Measurements from ENCODE around the gene GNG12. TPM values are rescaled to one million over a fixed set of nuclear protein-coding genes. Genes with fewer than 3 reads are reported as not detected.

GNG12 gene
- total and polyA plus RNA-seq, 2 experiments from 2014 or later, result 25.4 to 33.9 TPM

- H3K27ac ChIP-seq, result no peak overlapping the region
- H3K27me3 ChIP-seq, result no peaks in the 10 kb centered on the region
- no peak for DNase-seq (ENCODE audit: low read depth in 1 of 2, low spot score in 1 of 2)
- peaks cover 20% of the 10 kb centered on the region for H3K4me1 ChIP-seq (ENCODE audit: low read depth)
- no peak for TF ChIP-seq CTCF (IDR thresholded peaks at IDR 0.05; ENCODE audit: low read depth, low read length)
- H3K4me3 ChIP-seq, result no peak overlapping the region
- H3K9me3 ChIP-seq (ENCODE audit: low read depth), result no peaks in the 10 kb centered on the region
- no peaks in the 10 kb centered on the region for H3K36me3 ChIP-seq
Measured at GRCh38 chr1:67755160-67755559, 78.1 kb downstream of the GNG12 start.

GRCh38 chr1:67754526-67754920, 78.7 kb downstream of the GNG12 start:
- peaks cover 20% of the 10 kb centered on the region for H3K4me1 ChIP-seq (ENCODE audit: low read depth)
- no peak for TF ChIP-seq CTCF (IDR thresholded peaks at IDR 0.05; ENCODE audit: low read depth, low read length)
- H3K27me3 ChIP-seq, result no peaks in the 10 kb centered on the region
- H3K4me3 ChIP-seq, result no peak overlapping the region
- no peak overlapping the region for H3K27ac ChIP-seq
- H3K9me3 ChIP-seq (ENCODE audit: low read depth), result no peaks in the 10 kb centered on the region
- no peak for DNase-seq (ENCODE audit: low read depth in 1 of 2, low spot score in 1 of 2)
- no peaks in the 10 kb centered on the region for H3K36me3 ChIP-seq

GRCh38 chr1:67753776-67754525, 79.3 kb downstream of the GNG12 start:
- H3K27ac ChIP-seq, result no peak overlapping the region
- TF ChIP-seq CTCF (IDR thresholded peaks at IDR 0.05; ENCODE audit: low read depth, low read length), result no peak

GRCh38 chr1:67752306-67752705, 81.0 kb downstream of the GNG12 start:
- Histone ChIP-seq H3K36me3 (no peaks in the 10 kb centered on the region), H3K4me1 (ENCODE audit: low read depth) (peaks cover 39% of the 10 kb centered on the region), H3K27me3 (no peaks in the 10 kb centered on the region), H3K27ac (no peak overlapping the region), H3K9me3 (ENCODE audit: low read depth) (no peaks in the 10 kb centered on the region), H3K4me3 (no peak overlapping the region)
- DNase-seq (ENCODE audit: low read depth in 1 of 2, low spot score in 1 of 2), result peak in 1 of 2 donors; percentile 26
- no peak for TF ChIP-seq CTCF (IDR thresholded peaks at IDR 0.05; ENCODE audit: low read depth, low read length)

More at GRCh38 chr1:67753776-67754525, 79.3 kb downstream of the GNG12 start:
- Histone ChIP-seq H3K4me3 (no peak overlapping the region), H3K9me3 (ENCODE audit: low read depth) (no peaks in the 10 kb centered on the region), H3K4me1 (ENCODE audit: low read depth) (peaks cover 23% of the 10 kb centered on the region), H3K27me3 (no peaks in the 10 kb centered on the region), H3K36me3 (no peaks in the 10 kb centered on the region)
- no peak for DNase-seq (ENCODE audit: low read depth in 1 of 2, low spot score in 1 of 2)

- TF ChIP-seq CTCF (IDR thresholded peaks at IDR 0.05; ENCODE audit: low read depth, low read length), result no peak
- Histone ChIP-seq H3K4me3 (no peak overlapping the region), H3K27me3 (no peaks in the 10 kb centered on the region), H3K4me1 (ENCODE audit: low read depth) (peaks cover 47% of the 10 kb centered on the region), H3K9me3 (ENCODE audit: low read depth) (no peaks in the 10 kb centered on the region), H3K36me3 (no peaks in the 10 kb centered on the region), H3K27ac (peak overlapping the region; percentile 96)
- DNase-seq (ENCODE audit: low read depth in 1 of 2, low spot score in 1 of 2), result no peak
Measured at GRCh38 chr1:67750691-67751054, 82.6 kb downstream of the GNG12 start.

Measured in cardiac muscle cell (in vitro differentiated cells and primary cell).